GM12878 (cell line): Measurements from ENCODE around the gene ANK3. TPM values are rescaled to one million over a fixed set of nuclear protein-coding genes. Genes with fewer than 3 reads are reported as not detected.

Source experiments
- ATAC-seq: fragments of 200-7000 bp; cut with Tn5 transposase; 3 replicates; pipeline ENCODE4 v1.9.1; 2020; ENCODE audit warnings: mild to moderate bottlenecking, moderate library complexity
- BruUV-seq: library from RNA; stranded (reverse); fragments of 400-500 nt; replicated peaks from 2 replicates; lab custom pipeline; 2021; lab: Mats Ljungman, UMichigan
- CTCF ChIA-PET: fragments of 300-600 bp; sonication (Branson Sonifier 250); formaldehyde crosslinking; extraction: SDS; loops from one replicate; lab custom pipeline; 2021; ENCODE audit warnings: inconsistent platforms; lab: Yijun Ruan, JAX
- POLR2A ChIA-PET: fragments of 350-600 bp; formaldehyde crosslinking; extraction: SDS; loops from one replicate; lab custom pipeline; 2021; ENCODE audit warnings: inconsistent platforms; lab: Charles Lee
- RAD21 ChIA-PET: fragments of 300-600 bp; sonication (Branson Sonifier 250); formaldehyde crosslinking; loops from one replicate; lab custom pipeline; 2023; ENCODE audit warnings: antibody characterized with exemption; ENCODE audit not compliant: unreplicated experiment; lab: Charles Lee
- SMC1A ChIA-PET: fragments of 300-600 bp; sonication (Branson Sonifier 250); formaldehyde crosslinking; loops from one replicate; lab custom pipeline; 2023; ENCODE audit not compliant: unreplicated experiment, uncharacterized antibody; lab: Charles Lee
- DNase-seq: peaks from one replicate; pipeline ENCODE4 v3.0.0-alpha.2; 2011; ENCODE audit warnings: low read depth, low spot score
- FAIRE-seq: peaks from 3 replicates; lab custom pipeline; 2011; peaks lifted over from hg19 to GRCh38; lab: Jason Lieb, UNC
- H2AFZ ChIP-seq: 2 replicates; pipeline ENCODE4 v1.6.0; 2011; ENCODE audit warnings: low read depth, low read length, control low read depth; ENCODE audit not compliant: control insufficient read depth
- H3K27ac ChIP-seq: 2 replicates; pipeline ENCODE4 v1.5.1; 2011; ENCODE audit warnings: control low read depth; ENCODE audit not compliant: control insufficient read depth, insufficient read depth
- H3K27me3 ChIP-seq, 2 experiments: replicated peaks in 1 of 2; 2 replicates each; pipeline versions ENCODE4 v1.6.0 to v1.6.1; 2011; ENCODE audit warnings: low read length in 1 of 2; ENCODE audit not compliant: control insufficient read depth in 2 of 2, insufficient read depth in 2 of 2
- H3K36me3 ChIP-seq, 2 experiments: 2 replicates each; pipeline ENCODE4 v1.5.1; 2011; ENCODE audit warnings: low read length in 1 of 2; ENCODE audit not compliant: control insufficient read depth in 2 of 2, insufficient read depth in 2 of 2
- H3K4me1 ChIP-seq: 2 replicates; pipeline ENCODE4 v1.6.1; 2011; ENCODE audit warnings: mild to moderate bottlenecking, low read length, moderate library complexity, mixed read lengths; ENCODE audit not compliant: control insufficient read depth, insufficient read depth
- H3K4me2 ChIP-seq: 2 replicates; pipeline ENCODE4 v1.6.0; 2011; ENCODE audit warnings: control low read depth; ENCODE audit not compliant: control insufficient read depth, insufficient read depth
- H3K4me3 ChIP-seq: fragments of 200-600 bp; sonication (generic); 2 replicates; pipeline ENCODE4 v1.5.1; 2016
- H3K79me2 ChIP-seq: 2 replicates; pipeline ENCODE4 v1.6.0; 2011; ENCODE audit warnings: low read length; ENCODE audit not compliant: control insufficient read depth, insufficient read depth
- H3K9ac ChIP-seq: 2 replicates; pipeline ENCODE4 v1.8.0; 2011; ENCODE audit warnings: low read length, control low read depth, mixed read lengths; ENCODE audit not compliant: control insufficient read depth, insufficient read depth
- H3K9me3 ChIP-seq: replicated peaks from 3 replicates; pipeline ENCODE4 v1.5.1; 2011; ENCODE audit warnings: mild to moderate bottlenecking, low read length; ENCODE audit not compliant: control insufficient read depth, insufficient read depth
- H4K20me1 ChIP-seq: 2 replicates; pipeline ENCODE4 v1.6.0; 2011; ENCODE audit not compliant: control insufficient read depth, insufficient read depth
- GABPA ChIP-seq: IDR thresholded peaks from 2 replicates; pipeline ENCODE4 v1.6.1; 2014; ENCODE audit warnings: antibody characterized with exemption, low read depth, mild to moderate bottlenecking, inconsistent platforms
- KDM1A ChIP-seq: fragments of 200-600 bp; sonication (generic); IDR thresholded peaks from 2 replicates; pipeline ENCODE4 v1.6.1; 2016; ENCODE audit warnings: borderline replicate concordance
- MEF2B ChIP-seq: fragments of 450-650 bp; IDR thresholded peaks from 2 replicates; pipeline ENCODE4 v1.6.1; 2018; ENCODE audit warnings: mild to moderate bottlenecking, moderate library complexity; ENCODE audit not compliant: partially characterized antibody, poor library complexity, severe bottlenecking
- TARDBP ChIP-seq: IDR thresholded peaks from 2 replicates; pipeline ENCODE4 v1.6.1; 2016; ENCODE audit warnings: borderline replicate concordance
- WGBS: methylation state at CpG from one replicate; pipeline ENCODE4 v1.1.6; 2016; ENCODE audit warnings: low lambda C conversion rate; ENCODE audit not compliant: insufficient replicate concordance, insufficient coverage; ENCODE audit errors: missing lambda C conversion rate; 5-methylcytosine and 5-hydroxymethylcytosine counted together
- in situ Hi-C: fragments of 300-500 bp; cut with MboI; formaldehyde crosslinking; loops from 9 replicates; pipeline ENCODE4 v1.14.3; 2018; ENCODE audit warnings: mixed read lengths
- intact Hi-C: fragments of 100-400 bp; cut with micrococcal nuclease; formaldehyde crosslinking; loops from one replicate; pipeline ENCODE4 v1.14.2; 2022; ENCODE audit not compliant: unreplicated experiment
- polyA plus RNA-seq, 11 experiments: library from polyadenylated mRNA; depleted of rRNA in 4 of 11; unstranded in 6 of 11; stranded (reverse) in 5 of 11; fragments of >200 nt; fragmentation: Nextera tagmentation in 4 of 11; fragmentation: Illumina TruSeq in 1 of 11; extraction: Ambion mirVana in 4 of 11; extraction: Trizol in 1 of 11; gene quantifications; 1 replicate in 1 of 11; 2 replicates in 10 of 11; pipeline versions ENCODE4 v1.2.1 to v1.2.3, GENCODE V29; 2011 to 2016; ENCODE audit warnings: inconsistent platforms in 2 of 11, missing spikeins in 2 of 11, low read depth in 1 of 11
- total RNA-seq, 4 experiments: library from RNA; depleted of rRNA in 3 of 4; stranded (reverse); fragments of >200 nt in 3 of 4; fragmentation: Illumina TruSeq in 1 of 4; extraction: Trizol in 1 of 4; gene quantifications; 2 replicates each; pipeline versions ENCODE4 v1.2.1 to v1.2.3, GENCODE V29; 2013 to 2021
- TF ChIP-seq, protein P1 (sequence below): fragments of 450-650 bp; IDR thresholded peaks from 2 replicates; pipeline ENCODE4 v1.6.1; 2018; ENCODE audit warnings: borderline replicate concordance, mild to moderate bottlenecking; ENCODE audit not compliant: partially characterized antibody

ANK3 gene
- total and polyA plus RNA-seq, 10 of the 15 experiments (the other 5 are each of a cell fraction or from before 2014, with no cell fraction given) = 0.06 to 0.82 (median 0.20) TPM; not detected in 2

DNA sequence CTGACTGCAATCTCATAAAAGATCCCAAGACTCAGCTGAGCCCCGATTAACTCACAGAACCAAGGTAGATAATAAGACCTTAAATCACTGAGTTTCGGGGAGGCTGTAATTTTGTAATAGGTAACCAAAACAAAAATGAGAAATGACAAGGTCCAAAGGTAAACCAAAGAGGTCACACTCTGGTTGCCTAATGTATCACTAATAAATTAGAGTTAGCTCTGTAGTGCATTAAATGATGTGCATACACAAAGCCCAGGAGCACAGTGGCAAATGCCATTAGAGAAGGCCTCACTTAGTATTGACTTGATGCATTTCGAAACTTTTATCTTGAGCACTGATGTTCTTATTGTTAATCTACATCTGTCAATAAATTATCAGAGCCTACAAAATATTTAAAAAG, 245.6 kb downstream of the ANK3 start:
- H3K4me3 ChIP-seq = no peak overlapping the region
- no peaks in the 10 kb centered on the region for H3K9me3 ChIP-seq
- ChIA-PET SMC1A (interaction anchor here (0.5 kb wide), 1 partner anchor 477 kb away, joined by 5 read pairs; no protein-coding TSS in a partner anchor), POLR2A (no interaction called here), RAD21 (no interaction called here), CTCF (interaction anchor here (1.4 kb wide), 1 partner anchor 60 kb away, joined by 3 read pairs; no protein-coding TSS in a partner anchor)
- no peak overlapping the region for H3K9ac ChIP-seq
- WGBS = 43% methylated on average over 3 of the region's 3 CpGs
- no peak overlapping the region for H3K27ac ChIP-seq
- no peak for DNase-seq
- intact Hi-C loops (no loop called here), in situ Hi-C loops (no loop called here)
- H3K36me3 ChIP-seq = no peaks in the 10 kb centered on the region
- H2AFZ ChIP-seq = no peak overlapping the region
- TF ChIP-seq, protein P1, sequence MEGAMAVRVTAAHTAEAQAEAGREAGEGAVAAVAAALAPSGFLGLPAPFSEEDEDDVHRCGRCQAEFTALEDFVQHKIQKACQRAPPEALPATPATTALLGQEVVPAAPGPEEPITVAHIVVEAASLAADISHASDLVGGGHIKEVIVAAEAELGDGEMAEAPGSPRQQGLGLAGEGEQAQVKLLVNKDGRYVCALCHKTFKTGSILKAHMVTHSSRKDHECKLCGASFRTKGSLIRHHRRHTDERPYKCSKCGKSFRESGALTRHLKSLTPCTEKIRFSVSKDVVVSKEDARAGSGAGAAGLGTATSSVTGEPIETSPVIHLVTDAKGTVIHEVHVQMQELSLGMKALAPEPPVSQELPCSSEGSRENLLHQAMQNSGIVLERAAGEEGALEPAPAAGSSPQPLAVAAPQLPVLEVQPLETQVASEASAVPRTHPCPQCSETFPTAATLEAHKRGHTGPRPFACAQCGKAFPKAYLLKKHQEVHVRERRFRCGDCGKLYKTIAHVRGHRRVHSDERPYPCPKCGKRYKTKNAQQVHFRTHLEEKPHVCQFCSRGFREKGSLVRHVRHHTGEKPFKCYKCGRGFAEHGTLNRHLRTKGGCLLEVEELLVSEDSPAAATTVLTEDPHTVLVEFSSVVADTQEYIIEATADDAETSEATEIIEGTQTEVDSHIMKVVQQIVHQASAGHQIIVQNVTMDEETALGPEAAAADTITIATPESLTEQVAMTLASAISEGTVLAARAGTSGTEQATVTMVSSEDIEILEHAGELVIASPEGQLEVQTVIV = no peak
- TF ChIP-seq MEF2B = no peak
- no peak for TF ChIP-seq KDM1A
- no peak for TF ChIP-seq TARDBP
- TF ChIP-seq GABPA = no peak
- no peaks in the 10 kb centered on the region; a peak in 1 of 4 replicates for H3K27me3 ChIP-seq
- H3K79me2 ChIP-seq = no peaks in the 10 kb centered on the region
- H4K20me1 ChIP-seq = no peaks in the 10 kb centered on the region
- H3K4me1 ChIP-seq = no peaks in the 10 kb centered on the region
- ATAC-seq = no peak; the same call in 1 of the 3 replicates
- no peak overlapping the region for H3K4me2 ChIP-seq
- no peak for FAIRE-seq
- BruUV-seq = no TSS peak
